Lung (tissue), 12 donors: ENCODE results near the gene GMFB. TPM values are rescaled to one million over a fixed set of nuclear protein-coding genes. Genes with fewer than 3 reads are reported as not detected.
"Not testable (repeated sequence)": the region's sequence is repeated elsewhere in the genome, so short reads cannot be mapped to it uniquely, and the experiment has no call there.

Source experiments
- ATAC-seq: fragments of 200-7000 bp; cut with Tn5 transposase; one replicate; pipeline ENCODE4 v1.9.1; 2020; ENCODE audit warnings: moderate number of reproducible peaks; ENCODE audit not compliant: insufficient read depth, low FRiP score
- DNase-seq, 3 donors: peaks; one replicate each; pipeline ENCODE4 v3.0.0-alpha.2; 2013 to 2017
- H3K27ac ChIP-seq, 2 donors: one replicate each; pipeline ENCODE4 v1.5.1; 2013; ENCODE audit warnings: mild to moderate bottlenecking in 2 of 2, moderate library complexity in 2 of 2, control low read depth in 1 of 2, inconsistent platforms in 1 of 2, low read depth in 1 of 2, low read length in 1 of 2
- H3K27me3 ChIP-seq, 3 donors: one replicate each; pipeline ENCODE4 v1.5.1; 2013; ENCODE audit warnings: low read length in 2 of 3; ENCODE audit not compliant: control insufficient read depth in 3 of 3, insufficient read depth in 3 of 3
- H3K36me3 ChIP-seq, 4 donors: one replicate each; pipeline ENCODE4 v1.5.1; 2013; ENCODE audit warnings: low read length in 4 of 4, mild to moderate bottlenecking in 1 of 4, moderate library complexity in 1 of 4; ENCODE audit not compliant: control insufficient read depth in 4 of 4, insufficient read depth in 4 of 4
- H3K4me1 ChIP-seq, 5 donors: one replicate each; pipeline ENCODE4 v1.5.1; 2013; ENCODE audit warnings: low read length in 5 of 5, mild to moderate bottlenecking in 2 of 5, moderate library complexity in 1 of 5; ENCODE audit not compliant: control insufficient read depth in 5 of 5, insufficient read depth in 5 of 5
- H3K4me3 ChIP-seq: one replicate; pipeline ENCODE4 v1.5.1; 2013; ENCODE audit warnings: mild to moderate bottlenecking, control low read depth, moderate library complexity
- H3K9ac ChIP-seq, 2 donors: one replicate each; pipeline ENCODE4 v1.5.1; 2013; ENCODE audit warnings: low read length in 2 of 2, control low read depth in 1 of 2; ENCODE audit not compliant: insufficient read depth in 1 of 2
- H3K9me3 ChIP-seq, 4 donors: one replicate each; pipeline ENCODE4 v1.5.1; 2013; ENCODE audit warnings: low read length in 3 of 4, mild to moderate bottlenecking in 1 of 4, moderate library complexity in 1 of 4; ENCODE audit not compliant: control insufficient read depth in 4 of 4, insufficient read depth in 3 of 4
- WGBS, 2 donors: extraction: QIAGEN DNeasy Blood & Tissue Kit; methylation state at CpG; one replicate each; pipeline ENCODE4 v1.1.7; 2013; 5-methylcytosine and 5-hydroxymethylcytosine counted together
- polyA plus RNA-seq, 2 donors: library from polyadenylated mRNA; stranded (reverse); fragments of 200-250 nt; gene quantifications; one replicate each; pipeline ENCODE4 v1.2.1, GENCODE V29; 2013
- total RNA-seq, 2 donors: library from RNA; depleted of rRNA in 1 of 2; stranded (reverse); fragments of >200 nt in 1 of 2; gene quantifications; one replicate each; pipeline ENCODE4 v1.2.1, GENCODE V29; 2014 to 2021
- TF ChIP-seq, protein P1 (sequence below): IDR thresholded peaks from 2 replicates; pipeline ENCODE4 v1.5.1; 2012; ENCODE audit warnings: mild to moderate bottlenecking; ENCODE audit errors: control extremely low read depth, extremely low read depth
- donor health status: control.
- donor health status: control.
- donor health status: Bipolar disorder and iron deficiency.
- donor health status: healthy.
- donor health status: DM: yes; HTN: yes; CAD: no.

GMFB gene
- total and polyA plus RNA-seq, 4 donors = 15.6 to 55.8 (median 35.9) TPM

DNA sequence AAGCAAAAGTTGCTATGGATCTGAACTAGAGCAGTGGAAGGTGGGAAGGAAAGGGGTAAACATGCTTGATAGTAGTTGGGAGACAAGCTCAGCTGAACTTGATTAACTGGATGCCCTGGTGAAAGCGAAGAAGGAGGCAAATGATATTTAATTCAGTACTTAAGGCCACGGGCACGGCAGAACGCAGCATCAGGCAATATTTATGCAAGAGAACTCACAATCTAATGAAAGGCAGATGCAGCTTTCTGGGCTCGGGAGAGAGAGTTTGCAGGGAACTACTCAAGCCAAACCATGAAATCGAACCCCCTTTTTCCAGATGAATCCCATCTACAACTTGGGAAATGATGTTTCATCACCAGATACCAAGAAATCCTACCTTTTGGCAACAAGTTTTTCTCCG lies 44.1 kb downstream of the GMFB start:
- DNase-seq (no peak), ATAC-seq (no peak)
- 93 to 95% methylated on average over 7 of the region's 7 CpGs for WGBS, 2 donors
- no peak overlapping the region for H3K27ac ChIP-seq
- H3K36me3 ChIP-seq = no peaks in the 10 kb centered on the region
- TF ChIP-seq, protein P1, sequence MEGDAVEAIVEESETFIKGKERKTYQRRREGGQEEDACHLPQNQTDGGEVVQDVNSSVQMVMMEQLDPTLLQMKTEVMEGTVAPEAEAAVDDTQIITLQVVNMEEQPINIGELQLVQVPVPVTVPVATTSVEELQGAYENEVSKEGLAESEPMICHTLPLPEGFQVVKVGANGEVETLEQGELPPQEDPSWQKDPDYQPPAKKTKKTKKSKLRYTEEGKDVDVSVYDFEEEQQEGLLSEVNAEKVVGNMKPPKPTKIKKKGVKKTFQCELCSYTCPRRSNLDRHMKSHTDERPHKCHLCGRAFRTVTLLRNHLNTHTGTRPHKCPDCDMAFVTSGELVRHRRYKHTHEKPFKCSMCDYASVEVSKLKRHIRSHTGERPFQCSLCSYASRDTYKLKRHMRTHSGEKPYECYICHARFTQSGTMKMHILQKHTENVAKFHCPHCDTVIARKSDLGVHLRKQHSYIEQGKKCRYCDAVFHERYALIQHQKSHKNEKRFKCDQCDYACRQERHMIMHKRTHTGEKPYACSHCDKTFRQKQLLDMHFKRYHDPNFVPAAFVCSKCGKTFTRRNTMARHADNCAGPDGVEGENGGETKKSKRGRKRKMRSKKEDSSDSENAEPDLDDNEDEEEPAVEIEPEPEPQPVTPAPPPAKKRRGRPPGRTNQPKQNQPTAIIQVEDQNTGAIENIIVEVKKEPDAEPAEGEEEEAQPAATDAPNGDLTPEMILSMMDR = no peak
- H3K9me3 ChIP-seq = peaks cover 0 to under 1% (median 0%) of the 10 kb centered on the region in 4 donors
- peaks cover 0 to 2% (median 0%) of the 10 kb centered on the region in 3 donors for H3K27me3 ChIP-seq
- H3K4me1 ChIP-seq = peaks cover 2 to 21% (median 4%) of the 10 kb centered on the region in 5 donors
- H3K4me3 ChIP-seq = no peak overlapping the region
- H3K9ac ChIP-seq = no peak overlapping the region

DNA sequence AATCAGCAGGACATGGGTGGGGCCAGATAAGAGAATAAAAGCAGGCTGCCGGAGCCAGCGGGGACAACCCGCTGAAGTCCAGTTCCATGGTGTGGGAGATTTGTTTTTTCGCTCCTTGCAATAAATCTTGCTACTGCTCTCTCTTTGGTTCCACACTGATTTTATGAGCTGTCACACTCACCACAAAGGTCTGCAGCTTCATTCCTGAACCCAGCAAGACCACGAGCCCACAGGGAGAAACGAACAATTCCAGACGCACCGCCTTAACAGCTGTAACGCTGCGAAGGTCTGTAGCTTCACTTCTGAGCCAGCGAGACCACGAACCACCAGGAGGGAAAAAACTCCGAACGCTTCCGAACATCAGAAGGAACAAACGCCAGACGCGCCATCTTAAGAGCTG lies 44.8 kb downstream of the GMFB start:
- H3K4me1 ChIP-seq = peaks cover 2 to 21% (median 4%) of the 10 kb centered on the region in 5 donors
- ATAC-seq = no peak
- no peak overlapping the region for H3K9ac ChIP-seq
- H3K36me3 ChIP-seq = no peaks in the 10 kb centered on the region
- TF ChIP-seq, protein P1 = no peak
- H3K27ac ChIP-seq = no peak overlapping the region
- no peak for DNase-seq
- H3K9me3 ChIP-seq = no peaks in the 10 kb centered on the region
- H3K4me3 ChIP-seq = no peak overlapping the region
- H3K27me3 ChIP-seq = peaks cover 0 to 2% (median 0%) of the 10 kb centered on the region in 3 donors
- WGBS, 2 donors = 86 to 94% methylated on average over 18 of the region's 18 CpGs

DNA sequence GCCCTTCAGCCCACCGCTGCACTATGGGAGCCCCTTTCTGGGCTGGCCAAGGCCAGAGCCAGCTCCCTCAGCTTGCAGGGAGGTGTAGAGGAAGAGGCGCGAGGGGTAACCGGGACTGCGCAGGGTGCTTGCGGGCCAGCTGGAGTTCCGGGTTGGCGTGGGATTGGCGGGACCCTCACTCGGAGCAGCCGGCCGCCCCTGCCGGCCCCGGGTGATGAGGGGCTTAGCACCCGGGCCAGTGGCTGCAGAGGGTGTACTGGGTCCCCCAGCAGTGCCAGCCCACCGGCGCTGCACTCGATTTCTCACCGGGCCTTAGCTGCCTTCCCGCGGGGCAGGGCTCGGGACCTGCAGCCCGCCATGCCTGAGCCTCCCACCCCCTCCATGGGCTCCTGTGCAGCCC lies 45.8 kb downstream of the GMFB start:
- H3K9me3 ChIP-seq, ATAC-seq, H3K9ac ChIP-seq, H3K27ac ChIP-seq, DNase-seq, H3K4me3 ChIP-seq, H3K36me3 ChIP-seq, H3K27me3 ChIP-seq: not testable (repeated sequence)
- peaks cover 3 to 27% (median 4%) of the 10 kb centered on the region in 5 donors for H3K4me1 ChIP-seq
- 96 to 98% methylated on average over 15 to 21 of the region's 23 CpGs for WGBS, 2 donors

DNA sequence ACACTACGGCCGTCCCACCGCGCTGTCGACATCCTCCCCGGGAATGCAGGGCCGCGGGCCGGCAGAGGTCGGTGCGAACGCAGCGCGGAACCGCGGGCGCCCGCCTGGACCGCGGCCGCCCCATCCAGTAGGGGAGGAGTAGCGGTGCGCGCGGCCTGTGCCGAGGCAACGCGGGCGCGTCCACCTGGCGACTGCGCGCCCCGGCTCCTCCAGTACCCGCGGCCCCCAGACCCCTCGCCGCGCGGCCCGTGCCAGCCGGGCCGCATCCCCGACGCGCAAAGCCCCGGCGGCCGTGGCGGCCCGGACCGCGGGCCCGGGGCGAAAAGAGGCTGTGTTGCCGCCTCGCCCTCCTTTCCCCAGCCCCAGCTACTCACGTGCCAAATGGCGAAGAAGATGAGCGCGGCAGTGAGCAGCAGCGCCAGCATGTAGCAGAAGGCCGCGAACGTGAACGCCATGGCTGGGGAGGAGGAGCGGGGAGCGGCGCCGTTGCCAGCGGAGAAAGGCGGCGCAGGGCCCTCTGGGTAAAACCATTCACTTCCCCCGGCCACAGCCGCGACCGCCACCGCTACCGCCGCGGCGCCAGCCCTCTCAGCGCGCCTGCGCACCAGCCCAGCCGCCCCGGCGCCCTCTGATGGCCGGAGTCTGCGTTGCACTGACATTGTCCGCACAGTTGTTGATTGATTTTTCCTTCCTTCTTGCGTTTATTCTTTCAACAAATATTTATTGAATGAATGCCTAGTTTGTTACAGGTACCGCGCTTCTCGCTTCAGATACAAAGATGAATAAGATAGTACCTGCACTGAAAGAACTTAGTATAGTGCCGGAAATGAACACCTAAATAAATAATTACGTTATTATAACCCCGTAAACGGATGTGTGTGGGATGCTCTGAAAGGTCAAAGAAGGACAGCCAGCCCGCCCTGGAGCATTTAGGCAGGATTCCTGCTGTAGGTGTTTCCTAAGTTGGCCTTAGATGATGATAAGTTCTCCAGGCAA lies 47.6 kb downstream of the GMFB start, which contains the start of gene CNIH1:
Gene CNIH1 (minus strand): TSS at position 502 of the 996 bp plus-strand sequence. CDS start 47 bp downstream, at position 455.
- 0 to 1% methylated on average over 85 to 100 of the region's 100 CpGs for WGBS, 2 donors
- H3K36me3 ChIP-seq = no peaks in the 10 kb centered on the region
- H3K27ac ChIP-seq = peak within 1 kb of the TSS; percentile 100
- peak within 1 kb of the TSS; percentile 97 for H3K4me3 ChIP-seq
- DNase-seq = peak; percentile 95 to 97 (median 95)
- ATAC-seq = peak; percentile 98
- H3K4me1 ChIP-seq = peaks cover 2 to 22% (median 3%) of the 10 kb centered on the region in 5 donors
- peak within 1 kb of the TSS; percentile 66 to 92 for H3K9ac ChIP-seq
- H3K27me3 ChIP-seq = no peaks in the 10 kb centered on the region
- no peaks in the 10 kb centered on the region for H3K9me3 ChIP-seq
- TF ChIP-seq, protein P1 = peak; percentile 84
